Activated CD8-positive, alpha-beta T cell treated with anti-CD3 and anti-CD28 coated beads for 36 hours (primary cell): ENCODE measurements around the gene NIPA2. TPM values are rescaled to one million over a fixed set of nuclear protein-coding genes. Genes with fewer than 3 reads are reported as not detected.

Experiments
- ATAC-seq: fragments of 200-7000 bp; cut with Tn5 transposase; one replicate; pipeline ENCODE4 v1.10.0; 2021; ENCODE audit warnings: mild to moderate bottlenecking, moderate library complexity
- CTCF ChIA-PET: fragments of 350-600 bp; sonication (Branson Sonifier 250); formaldehyde crosslinking; loops from one replicate; lab custom pipeline; 2021; ENCODE audit warnings: antibody characterized with exemption; lab: Charles Lee
- POLR2A ChIA-PET: fragments of 350-600 bp; sonication (Branson Sonifier 250); formaldehyde crosslinking; loops from one replicate; lab custom pipeline; 2021; ENCODE audit warnings: antibody characterized with exemption; lab: Charles Lee
- DNase-seq: peaks from one replicate; pipeline ENCODE4 v3.0.0-alpha.2; 2020
- H3K27ac Mint-ChIP-seq: one replicate; pipeline ENCODE4 v1.8.0; 2021; ENCODE audit warnings: mild to moderate bottlenecking, mixed read lengths
- H3K27me3 Mint-ChIP-seq: one replicate; pipeline ENCODE4 v1.8.0; 2021; ENCODE audit warnings: mixed read lengths
- H3K36me3 Mint-ChIP-seq: one replicate; pipeline ENCODE4 v1.8.0; 2021; ENCODE audit warnings: low read depth, mixed read lengths
- H3K4me1 Mint-ChIP-seq: one replicate; pipeline ENCODE4 v1.8.0; 2021; ENCODE audit warnings: low read depth, mixed read lengths
- H3K4me3 Mint-ChIP-seq: one replicate; pipeline ENCODE4 v1.8.0; 2021; ENCODE audit warnings: mild to moderate bottlenecking, moderate library complexity, mixed read lengths
- H3K9me3 Mint-ChIP-seq: one replicate; pipeline ENCODE4 v1.8.0; 2021; ENCODE audit warnings: mixed read lengths
- CTCF ChIP-seq: fragments of 200-600 bp; IDR thresholded peaks from one replicate; pipeline ENCODE4 v1.8.0; 2022; ENCODE audit warnings: antibody characterized with exemption, mild to moderate bottlenecking
- intact Hi-C: fragments of 100-400 bp; cut with micrococcal nuclease; formaldehyde crosslinking; loops from one replicate; pipeline ENCODE4 v1.10.0; 2022
- total RNA-seq, 2 experiments: library from RNA; stranded (reverse); gene quantifications; one replicate each; pipeline ENCODE4 v1.2.3, GENCODE V29; 2021

Gene NIPA2
- total RNA-seq, 2 experiments from 2014 or later: 59.2 to 61.5 TPM

DNA sequence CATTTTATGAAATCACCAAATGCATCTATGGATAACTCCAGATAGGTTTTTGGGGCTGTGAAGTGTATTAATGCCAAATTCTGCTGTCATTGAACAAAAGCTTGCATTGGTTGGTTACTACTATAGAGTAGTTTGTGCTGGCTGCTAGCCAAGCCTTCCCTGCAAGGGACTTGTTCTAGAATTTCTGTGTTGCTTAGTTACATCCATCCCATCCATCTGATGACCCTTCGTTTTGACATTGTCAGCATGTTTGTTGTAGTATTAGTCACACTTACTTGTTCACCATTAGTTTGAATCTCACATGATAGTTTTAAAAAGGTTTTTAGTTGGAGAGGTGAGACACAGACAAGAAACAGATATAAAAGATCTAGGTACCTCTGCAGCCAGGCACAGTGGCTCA, 7.0 kb upstream of the NIPA2 start:
- H3K4me1 Mint-ChIP-seq: no peaks in the 10 kb centered on the region
- no peak overlapping the region for H3K4me3 Mint-ChIP-seq
- ATAC-seq (no peak), DNase-seq (no peak)
- intact Hi-C loops: no loop called here
- no peaks in the 10 kb centered on the region for H3K27me3 Mint-ChIP-seq
- H3K27ac Mint-ChIP-seq: no peak overlapping the region
- H3K36me3 Mint-ChIP-seq: peaks cover 2% of the 10 kb centered on the region
- ChIA-PET POLR2A (no interaction called here), CTCF (no interaction called here)
- peaks cover 4% of the 10 kb centered on the region for H3K9me3 Mint-ChIP-seq
- no peak for TF ChIP-seq CTCF

GRCh38 chr15:22839046-22839695, 705 bp downstream of the NIPA2 start:
- peak overlapping the region; percentile 98 for H3K4me3 Mint-ChIP-seq
- DNase-seq (no peak), ATAC-seq (no peak)
- no peaks in the 10 kb centered on the region for H3K9me3 Mint-ChIP-seq
- peak overlapping the region; percentile 97 for H3K27ac Mint-ChIP-seq
- peaks cover 23% of the 10 kb centered on the region for H3K4me1 Mint-ChIP-seq
- intact Hi-C loops: loop anchor here (2.0 to 5.0 kb wide), 3 partner anchors 20 to 58 kb away; no protein-coding TSS in a partner anchor
- peaks cover 25% of the 10 kb centered on the region for H3K36me3 Mint-ChIP-seq
- POLR2A ChIA-PET: interaction anchor here (0.6 kb wide), 1 partner anchor 39 kb away, joined by 3 read pairs; no protein-coding TSS in a partner anchor
- H3K27me3 Mint-ChIP-seq: no peaks in the 10 kb centered on the region
- TF ChIP-seq CTCF: no peak
- CTCF ChIA-PET: interaction anchor here (1.0 to 1.5 kb wide), 2 partner anchors 28 to 49 kb away, joined by 3 to 4 read pairs; no protein-coding TSS in a partner anchor

DNA sequence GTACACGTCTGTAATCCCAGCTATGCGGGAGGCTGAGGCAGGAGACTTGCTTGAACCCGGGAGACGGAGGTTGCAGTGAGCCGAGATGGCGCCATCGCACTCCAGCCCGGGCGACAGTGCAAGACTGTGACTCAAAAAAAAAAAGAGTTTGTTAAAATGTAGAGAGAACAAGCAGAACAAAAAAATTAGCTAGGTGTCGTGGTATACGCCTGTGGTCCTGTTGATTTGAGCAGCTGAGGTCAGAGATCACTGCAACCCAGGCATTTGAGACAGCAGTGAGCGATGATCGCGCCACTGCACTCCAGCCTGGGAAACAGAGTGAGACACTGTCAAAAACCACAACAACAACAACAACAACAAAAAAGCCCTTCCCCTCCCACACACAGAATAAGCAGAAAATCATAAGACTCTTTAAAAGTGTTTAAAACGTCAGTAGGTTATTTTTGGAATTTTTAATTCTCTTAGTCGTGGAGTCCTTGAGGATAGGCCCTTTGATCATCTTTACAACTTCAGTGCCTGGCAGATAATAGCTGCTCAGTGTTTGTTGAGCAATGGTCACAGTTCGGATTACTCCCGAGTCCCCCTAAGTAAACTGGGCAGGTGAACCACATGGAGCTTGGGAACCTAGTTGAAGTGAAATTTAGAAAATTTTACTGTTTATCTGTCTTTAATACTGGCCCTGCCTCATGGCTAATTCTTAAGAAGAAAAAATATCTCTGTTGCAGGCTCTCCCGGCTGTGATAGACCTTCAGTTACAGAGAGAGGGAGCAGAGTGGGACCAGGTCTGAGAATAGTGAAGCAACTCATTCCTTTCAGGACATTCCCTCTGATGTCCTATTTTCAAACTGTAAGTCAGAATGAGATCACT, 6.2 kb downstream of the NIPA2 start:
- POLR2A ChIA-PET: no interaction called here
- no peaks in the 10 kb centered on the region for H3K9me3 Mint-ChIP-seq
- H3K36me3 Mint-ChIP-seq: peaks cover 53% of the 10 kb centered on the region
- peaks cover 49% of the 10 kb centered on the region for H3K4me1 Mint-ChIP-seq
- H3K27ac Mint-ChIP-seq: peak overlapping the region; percentile 35
- no peak overlapping the region for H3K4me3 Mint-ChIP-seq
- TF ChIP-seq CTCF: no peak
- CTCF ChIA-PET: no interaction called here
- ATAC-seq (no peak), DNase-seq (no peak)
- intact Hi-C loops: no loop called here
- H3K27me3 Mint-ChIP-seq: no peaks in the 10 kb centered on the region

- ATAC-seq: no peak
Measured at GRCh38 chr15:22845289-22845900, 6.9 kb downstream of the NIPA2 start.

More at GRCh38 chr15:22845289-22845900, 6.9 kb downstream of the NIPA2 start:
- Mint-ChIP-seq H3K27me3 (no peaks in the 10 kb centered on the region), H3K4me1 (peaks cover 52% of the 10 kb centered on the region), H3K9me3 (no peaks in the 10 kb centered on the region), H3K4me3 (no peak overlapping the region), H3K27ac (peak overlapping the region; percentile 35), H3K36me3 (peaks cover 50% of the 10 kb centered on the region)
- DNase-seq: no peak
- intact Hi-C loops: no loop called here
- no peak for TF ChIP-seq CTCF
- CTCF ChIA-PET: no interaction called here
- POLR2A ChIA-PET: no interaction called here
